ENCODE results near the gene BCAT1. TPM values are rescaled to one million over a fixed set of nuclear protein-coding genes. Genes with fewer than 3 reads are reported as not detected.

Gene BCAT1
- total RNA-seq, 1 experiment from 2014 or later: 0.74 TPM

DNA sequence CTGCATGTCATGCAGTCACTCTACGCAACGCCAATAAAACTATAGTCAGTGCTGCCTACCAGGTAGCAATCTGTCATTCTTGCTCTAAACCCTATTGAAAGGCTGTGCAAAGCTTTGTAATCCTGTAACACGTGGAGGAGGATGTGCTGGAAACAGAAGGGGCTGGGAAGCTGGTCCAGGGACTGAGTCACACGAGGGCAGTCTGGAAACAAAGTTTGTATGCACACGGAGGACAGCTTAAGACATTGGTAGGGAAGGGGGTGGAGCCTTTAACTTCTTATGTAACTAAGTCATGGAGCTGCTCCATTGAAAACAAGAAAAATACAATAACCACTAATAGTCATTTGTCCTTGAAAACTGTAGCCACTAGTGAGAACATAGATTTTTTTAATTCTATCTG, 128.0 kb downstream of the BCAT1 start:
- no peaks in the 10 kb centered on the region for H3K79me2 ChIP-seq (ENCODE audit: insufficient read depth, low read length)
- no peak overlapping the region for H2AFZ ChIP-seq (ENCODE audit: low read depth, low read length, poor library complexity, severe bottlenecking)
- no TSS peak for BruUV-seq (replicated peaks)
- no peak overlapping the region for H3K4me2 ChIP-seq (ENCODE audit: low read length)
- intact Hi-C loops (cut with micrococcal nuclease): no loop called here
- TF ChIP-seq, protein P1, sequence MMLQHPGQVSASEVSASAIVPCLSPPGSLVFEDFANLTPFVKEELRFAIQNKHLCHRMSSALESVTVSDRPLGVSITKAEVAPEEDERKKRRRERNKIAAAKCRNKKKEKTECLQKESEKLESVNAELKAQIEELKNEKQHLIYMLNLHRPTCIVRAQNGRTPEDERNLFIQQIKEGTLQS (IDR thresholded peaks at IDR 0.05): no peak
- no peak for TF ChIP-seq ELF1 (IDR thresholded peaks at IDR 0.05; ENCODE audit: borderline replicate concordance, low read depth)
- TF ChIP-seq POLR2AphosphoS5 (IDR thresholded peaks at IDR 0.05; ENCODE audit: low read depth, low read length): no peak
- no peak for TF ChIP-seq REST (IDR thresholded peaks at IDR 0.05; ENCODE audit: low read depth)
- TF ChIP-seq, protein P2, sequence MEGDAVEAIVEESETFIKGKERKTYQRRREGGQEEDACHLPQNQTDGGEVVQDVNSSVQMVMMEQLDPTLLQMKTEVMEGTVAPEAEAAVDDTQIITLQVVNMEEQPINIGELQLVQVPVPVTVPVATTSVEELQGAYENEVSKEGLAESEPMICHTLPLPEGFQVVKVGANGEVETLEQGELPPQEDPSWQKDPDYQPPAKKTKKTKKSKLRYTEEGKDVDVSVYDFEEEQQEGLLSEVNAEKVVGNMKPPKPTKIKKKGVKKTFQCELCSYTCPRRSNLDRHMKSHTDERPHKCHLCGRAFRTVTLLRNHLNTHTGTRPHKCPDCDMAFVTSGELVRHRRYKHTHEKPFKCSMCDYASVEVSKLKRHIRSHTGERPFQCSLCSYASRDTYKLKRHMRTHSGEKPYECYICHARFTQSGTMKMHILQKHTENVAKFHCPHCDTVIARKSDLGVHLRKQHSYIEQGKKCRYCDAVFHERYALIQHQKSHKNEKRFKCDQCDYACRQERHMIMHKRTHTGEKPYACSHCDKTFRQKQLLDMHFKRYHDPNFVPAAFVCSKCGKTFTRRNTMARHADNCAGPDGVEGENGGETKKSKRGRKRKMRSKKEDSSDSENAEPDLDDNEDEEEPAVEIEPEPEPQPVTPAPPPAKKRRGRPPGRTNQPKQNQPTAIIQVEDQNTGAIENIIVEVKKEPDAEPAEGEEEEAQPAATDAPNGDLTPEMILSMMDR (IDR thresholded peaks at IDR 0.05 in 2 of 3, conservative IDR thresholded peaks at IDR 0.05 in 1 of 3; ENCODE audit: borderline replicate concordance in 1 of 3, insufficient read depth in 1 of 3, low read depth in 2 of 3, low read length in 2 of 3): no peak
- no peak for TF ChIP-seq TCF7L2 (IDR thresholded peaks at IDR 0.05; ENCODE audit: borderline replicate concordance, extremely low read depth, insufficient read depth, insufficient read length)
- TF ChIP-seq JUND (IDR thresholded peaks at IDR 0.05): no peak
- TF ChIP-seq SIN3A (IDR thresholded peaks at IDR 0.05; ENCODE audit: low read depth): no peak
- no peak for TF ChIP-seq MAX (IDR thresholded peaks at IDR 0.05)
- no peak for TF ChIP-seq CEBPB (IDR thresholded peaks at IDR 0.05; ENCODE audit: low read depth)
- TF ChIP-seq EGR1 (IDR thresholded peaks at IDR 0.05; ENCODE audit: low read depth): no peak
- no peak for TF ChIP-seq POLR2A (IDR thresholded peaks at IDR 0.05; ENCODE audit: borderline replicate concordance, extremely low read depth, insufficient read depth, insufficient read length)
- TF ChIP-seq ZNF274 (IDR thresholded peaks at IDR 0.05; ENCODE audit: low read depth, low read length): no peak
- no peak for TF ChIP-seq YY1 (IDR thresholded peaks at IDR 0.05; ENCODE audit: extremely low read depth, insufficient replicate concordance, low read depth, low read length)
- no peak for TF ChIP-seq EZH2phosphoT487 (IDR thresholded peaks at IDR 0.05; ENCODE audit: borderline replicate concordance)
- H3K4me1 ChIP-seq (ENCODE audit: control insufficient read depth in 1 of 2, insufficient read depth in 2 of 2, low read length in 2 of 2): no peaks in the 10 kb centered on the region
- H3K4me3 ChIP-seq (replicated peaks in 1 of 2; ENCODE audit: low read depth in 1 of 2, low read length in 2 of 2): no peak overlapping the region
- no peak for DNase-seq (ENCODE audit: low read depth, low spot score)
- no peak overlapping the region for H3K9ac ChIP-seq (ENCODE audit: low read length)
- no peaks in the 10 kb centered on the region for H3K27me3 ChIP-seq (ENCODE audit: insufficient read depth, low read length)
- H4K20me1 ChIP-seq (ENCODE audit: insufficient read depth): no peaks in the 10 kb centered on the region
- no peaks in the 10 kb centered on the region for H3K9me2 ChIP-seq (ENCODE audit: insufficient read depth)
- CTCF ChIA-PET: no interaction called here
- RAD21 ChIA-PET (ENCODE audit: low non-redundant PET in 1 of 2, low total read pairs in 2 of 2, uncharacterized antibody in 2 of 2, unreplicated experiment in 2 of 2): no interaction called here
- no peak for ATAC-seq
- no peaks in the 10 kb centered on the region for H3K9me3 ChIP-seq (ENCODE audit: control insufficient read depth in 1 of 2, insufficient read depth in 1 of 2, low read depth in 1 of 2, low read length in 2 of 2)
- POLR2A ChIA-PET: no interaction called here
- no peaks in the 10 kb centered on the region for H3K36me3 ChIP-seq (ENCODE audit: control insufficient read depth in 1 of 2, insufficient read depth in 2 of 2, low read length in 2 of 2)
- no peak overlapping the region for H3K27ac ChIP-seq (ENCODE audit: low read depth, low read length)

All from HCT116 (cell line).